ENCODE data around the gene ST3GAL3. TPM values are rescaled to one million over a fixed set of nuclear protein-coding genes. Genes with fewer than 3 reads are reported as not detected.

Gene ST3GAL3
- total RNA-seq, 1 donor from 2014 or later: 20.5 TPM

- ATAC-seq (no peak), DNase-seq (no peak)
Measured at GRCh38 chr1:43885279-43885801, 178.0 kb downstream of the ST3GAL3 start.

DNA sequence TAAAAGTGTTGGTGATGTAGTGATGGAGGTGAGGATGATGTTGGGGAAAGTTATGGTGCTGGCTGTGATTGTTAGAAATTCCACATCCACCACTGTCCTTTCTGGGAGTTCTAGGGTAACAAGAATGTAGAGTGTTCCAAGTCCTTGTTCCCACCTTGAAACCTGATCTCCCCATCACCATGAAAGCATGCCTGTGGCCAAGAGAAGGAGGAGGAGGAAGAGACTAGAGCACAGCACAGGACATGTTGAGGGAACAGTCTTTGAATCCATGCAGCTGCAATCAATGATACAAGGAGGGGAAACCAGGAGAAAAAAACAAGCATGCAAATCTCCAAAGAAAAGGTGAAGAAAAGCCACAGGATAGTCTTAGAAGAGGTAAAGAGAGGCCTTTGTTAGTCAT lies 180.4 kb downstream of the ST3GAL3 start:
- ATAC-seq: no peak
- H3K27me3 ChIP-seq: no peaks in the 10 kb centered on the region
- DNase-seq: no peak
- no peaks in the 10 kb centered on the region for H3K9me3 ChIP-seq
- no peak overlapping the region for H3K4me3 ChIP-seq
- H3K27ac ChIP-seq: no peak overlapping the region
- H3K4me1 ChIP-seq: no peaks in the 10 kb centered on the region
- H3K36me3 ChIP-seq: no peaks in the 10 kb centered on the region
- intact Hi-C loops (cut with DNase I): no loop called here
- TF ChIP-seq, protein P1, sequence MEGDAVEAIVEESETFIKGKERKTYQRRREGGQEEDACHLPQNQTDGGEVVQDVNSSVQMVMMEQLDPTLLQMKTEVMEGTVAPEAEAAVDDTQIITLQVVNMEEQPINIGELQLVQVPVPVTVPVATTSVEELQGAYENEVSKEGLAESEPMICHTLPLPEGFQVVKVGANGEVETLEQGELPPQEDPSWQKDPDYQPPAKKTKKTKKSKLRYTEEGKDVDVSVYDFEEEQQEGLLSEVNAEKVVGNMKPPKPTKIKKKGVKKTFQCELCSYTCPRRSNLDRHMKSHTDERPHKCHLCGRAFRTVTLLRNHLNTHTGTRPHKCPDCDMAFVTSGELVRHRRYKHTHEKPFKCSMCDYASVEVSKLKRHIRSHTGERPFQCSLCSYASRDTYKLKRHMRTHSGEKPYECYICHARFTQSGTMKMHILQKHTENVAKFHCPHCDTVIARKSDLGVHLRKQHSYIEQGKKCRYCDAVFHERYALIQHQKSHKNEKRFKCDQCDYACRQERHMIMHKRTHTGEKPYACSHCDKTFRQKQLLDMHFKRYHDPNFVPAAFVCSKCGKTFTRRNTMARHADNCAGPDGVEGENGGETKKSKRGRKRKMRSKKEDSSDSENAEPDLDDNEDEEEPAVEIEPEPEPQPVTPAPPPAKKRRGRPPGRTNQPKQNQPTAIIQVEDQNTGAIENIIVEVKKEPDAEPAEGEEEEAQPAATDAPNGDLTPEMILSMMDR (IDR thresholded peaks at IDR 0.05): no peak

More at GRCh38 chr1:43885279-43885801, 178.0 kb downstream of the ST3GAL3 start:
- no peaks in the 10 kb centered on the region for H3K36me3 ChIP-seq
- no peaks in the 10 kb centered on the region for H3K9me3 ChIP-seq
- intact Hi-C loops (cut with DNase I): no loop called here
- no peak overlapping the region for H3K4me3 ChIP-seq
- no peaks in the 10 kb centered on the region for H3K4me1 ChIP-seq
- H3K27me3 ChIP-seq: no peaks in the 10 kb centered on the region
- H3K27ac ChIP-seq: no peak overlapping the region
- TF ChIP-seq, protein P1 (IDR thresholded peaks at IDR 0.05): no peak

DNA sequence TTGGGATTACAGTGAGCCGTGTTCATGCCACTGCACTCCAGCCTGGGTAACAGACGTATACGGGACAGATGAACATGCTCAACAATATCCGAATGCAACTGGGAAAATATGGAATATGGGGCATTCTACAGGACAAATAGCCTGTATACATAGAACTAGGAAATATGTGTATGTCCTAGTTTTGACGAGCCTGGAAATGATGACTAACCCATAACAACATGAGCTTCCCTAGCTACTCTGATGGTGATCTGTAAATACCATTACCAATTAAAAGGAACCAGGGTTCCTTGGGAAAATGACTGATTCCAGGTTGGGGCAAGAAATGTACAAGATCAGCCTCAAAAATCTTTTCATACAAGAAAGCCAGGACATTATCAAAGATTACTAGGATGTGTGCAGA lies 183.5 kb downstream of the ST3GAL3 start:
- no peak overlapping the region for H3K4me3 ChIP-seq
- intact Hi-C loops (cut with DNase I): no loop called here
- H3K9me3 ChIP-seq: no peaks in the 10 kb centered on the region
- peaks cover 14% of the 10 kb centered on the region for H3K36me3 ChIP-seq
- DNase-seq (no peak), ATAC-seq (no peak)
- TF ChIP-seq, protein P1 (IDR thresholded peaks at IDR 0.05): no peak
- H3K27me3 ChIP-seq: no peaks in the 10 kb centered on the region
- no peaks in the 10 kb centered on the region for H3K4me1 ChIP-seq
- H3K27ac ChIP-seq: no peak overlapping the region

DNA sequence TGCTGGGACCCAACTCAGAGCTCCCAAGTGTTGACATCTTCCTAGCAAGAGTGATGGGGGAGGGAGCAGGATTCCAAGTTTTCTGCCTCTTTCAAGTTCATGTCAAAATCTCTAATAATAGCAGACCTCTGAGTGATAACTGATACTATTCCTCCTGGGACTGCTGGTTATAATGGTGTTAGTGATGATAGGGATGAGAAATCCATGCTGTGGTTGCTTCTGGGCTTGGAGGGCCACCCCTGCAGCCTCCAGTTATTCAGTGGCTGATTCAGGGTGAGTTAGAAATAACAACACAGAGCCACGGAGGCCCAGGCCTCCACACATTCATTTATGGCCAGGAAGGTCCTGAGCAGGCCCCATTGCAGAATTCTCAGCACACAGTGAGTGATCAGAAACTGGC lies 185.7 kb downstream of the ST3GAL3 start:
- ATAC-seq (no peak), DNase-seq (no peak)
- no peaks in the 10 kb centered on the region for H3K27me3 ChIP-seq
- no peaks in the 10 kb centered on the region for H3K9me3 ChIP-seq
- peaks cover 16% of the 10 kb centered on the region for H3K36me3 ChIP-seq
- H3K27ac ChIP-seq: no peak overlapping the region
- TF ChIP-seq, protein P1 (IDR thresholded peaks at IDR 0.05): no peak
- intact Hi-C loops (cut with DNase I): no loop called here
- no peak overlapping the region for H3K4me3 ChIP-seq
- H3K4me1 ChIP-seq: no peaks in the 10 kb centered on the region

GRCh38 chr1:43898981-43899380 lies 191.6 kb downstream of the ST3GAL3 start:
- DNase-seq (no peak), ATAC-seq (no peak)
- H3K4me3 ChIP-seq: no peak overlapping the region
- intact Hi-C loops (cut with DNase I): no loop called here
- no peaks in the 10 kb centered on the region for H3K9me3 ChIP-seq
- TF ChIP-seq, protein P1 (IDR thresholded peaks at IDR 0.05): no peak
- H3K4me1 ChIP-seq: no peaks in the 10 kb centered on the region
- no peak overlapping the region for H3K27ac ChIP-seq
- H3K27me3 ChIP-seq: no peaks in the 10 kb centered on the region
- peaks cover 20% of the 10 kb centered on the region for H3K36me3 ChIP-seq

DNA sequence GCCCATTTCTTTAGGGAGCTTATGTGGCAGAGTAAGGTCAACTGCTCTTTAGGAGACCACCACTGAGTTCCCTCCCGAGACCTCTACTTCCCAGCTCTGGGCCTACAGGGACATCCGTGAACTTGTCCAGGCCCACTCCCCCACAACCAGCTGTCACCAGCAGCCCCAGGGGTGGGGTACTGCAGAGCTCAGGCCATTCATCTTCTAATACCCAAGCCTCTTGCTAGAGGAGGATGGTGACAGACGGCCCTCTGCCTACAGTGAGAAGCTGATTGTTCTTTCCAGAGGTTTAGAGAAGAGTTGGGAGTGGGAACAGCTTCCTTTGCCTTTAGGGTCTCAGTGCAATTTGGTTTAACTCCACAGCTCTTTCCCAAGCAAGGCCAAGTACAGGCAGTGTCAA lies 193.1 kb downstream of the ST3GAL3 start:
- no peak overlapping the region for H3K4me3 ChIP-seq
- H3K36me3 ChIP-seq: peaks cover 10% of the 10 kb centered on the region
- no peak for ATAC-seq
- intact Hi-C loops (cut with DNase I): no loop called here
- H3K27me3 ChIP-seq: no peaks in the 10 kb centered on the region
- TF ChIP-seq, protein P1 (IDR thresholded peaks at IDR 0.05): no peak
- DNase-seq: no peak
- no peak overlapping the region for H3K27ac ChIP-seq
- no peaks in the 10 kb centered on the region for H3K4me1 ChIP-seq
- no peaks in the 10 kb centered on the region for H3K9me3 ChIP-seq

All from upper lobe of right lung (tissue), 1 donor.